Stimulated activated CD4-positive, alpha-beta T cell treated with anti-CD3 and anti-CD28 coated beads, Interleukin-4, amount 100 ng/mL, for 1 hour (primary cell): ENCODE measurements around the gene PDE2A.

Source experiments
- DNase-seq: peaks from one replicate; pipeline ENCODE4 v3.0.0-alpha.2; 2020

Gene PDE2A

GRCh38 chr11:72586321-72587090 is 87.7 kb downstream of the PDE2A start:
- no peak for DNase-seq

GRCh38 chr11:72585762-72586311 is 88.4 kb downstream of the PDE2A start:
- peak; percentile 51 for DNase-seq

GRCh38 chr11:72584939-72585597 is 89.2 kb downstream of the PDE2A start:
- no peak for DNase-seq

- DNase-seq: peak; percentile 63
These were observed 89.8 kb downstream of the PDE2A start for GRCh38 chr11:72584293-72584938.

- no peak for DNase-seq
These were observed 90.5 kb downstream of the PDE2A start for GRCh38 chr11:72583616-72584292.

GRCh38 chr11:72583177-72583553 is 91.1 kb downstream of the PDE2A start:
- no peak for DNase-seq

GRCh38 chr11:72582206-72583176 is 91.7 kb downstream of the PDE2A start:
- DNase-seq: no peak

- DNase-seq: no peak
These were observed 93.2 kb downstream of the PDE2A start for GRCh38 chr11:72581067-72581466.

GRCh38 chr11:72580642-72580950 is 93.6 kb downstream of the PDE2A start:
- no peak for DNase-seq

- DNase-seq: no peak
These were observed 94.2 kb downstream of the PDE2A start for GRCh38 chr11:72579816-72580641.

GRCh38 chr11:72578991-72579815 is 95.0 kb downstream of the PDE2A start:
- DNase-seq: no peak

- no peak for DNase-seq
These were observed 95.7 kb downstream of the PDE2A start for GRCh38 chr11:72578566-72578965.

- DNase-seq: no peak
These were observed 96.2 kb downstream of the PDE2A start for GRCh38 chr11:72578051-72578450.

GRCh38 chr11:72577271-72577721 is 96.9 kb downstream of the PDE2A start:
- no peak for DNase-seq

GRCh38 chr11:72576661-72577060 is 97.6 kb downstream of the PDE2A start:
- DNase-seq: no peak

GRCh38 chr11:72576243-72576595 is 98.0 kb downstream of the PDE2A start:
- no peak for DNase-seq

GRCh38 chr11:72575533-72576242 is 98.5 kb downstream of the PDE2A start:
- no peak for DNase-seq

GRCh38 chr11:72574548-72575460 is 99.4 kb downstream of the PDE2A start:
- DNase-seq: no peak
